ENCODE results near the gene KCNJ6.

KCNJ6 gene

GRCh38 chr21:37562920-37563640 is 353.2 kb downstream of the KCNJ6 start:
- no peak for DNase-seq

GRCh38 chr21:37561941-37562919 is 354.0 kb downstream of the KCNJ6 start:
- no peak for DNase-seq

DNA sequence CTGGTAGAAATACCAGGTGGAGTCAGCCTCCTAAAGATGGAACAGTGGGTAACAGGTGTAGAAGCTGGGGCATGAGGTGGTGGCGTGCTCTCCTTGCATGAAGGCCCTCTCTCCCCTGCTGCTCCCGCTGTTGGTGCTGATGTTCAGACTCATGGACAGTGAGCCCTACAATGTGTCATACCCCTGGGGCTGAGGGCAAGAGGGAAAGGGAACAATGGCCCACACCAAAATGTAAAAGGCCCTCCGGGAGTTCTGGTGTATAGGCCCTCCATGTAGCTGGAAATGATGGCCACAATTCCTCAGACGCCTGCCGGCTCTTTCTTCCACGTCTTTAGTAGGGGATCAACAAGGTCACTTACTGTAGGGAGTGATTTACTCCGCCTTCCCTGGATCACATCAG is 354.8 kb downstream of the KCNJ6 start:
- no peak for DNase-seq

GRCh38 chr21:37560385-37560784 is 355.9 kb downstream of the KCNJ6 start:
- no peak for DNase-seq

DNA sequence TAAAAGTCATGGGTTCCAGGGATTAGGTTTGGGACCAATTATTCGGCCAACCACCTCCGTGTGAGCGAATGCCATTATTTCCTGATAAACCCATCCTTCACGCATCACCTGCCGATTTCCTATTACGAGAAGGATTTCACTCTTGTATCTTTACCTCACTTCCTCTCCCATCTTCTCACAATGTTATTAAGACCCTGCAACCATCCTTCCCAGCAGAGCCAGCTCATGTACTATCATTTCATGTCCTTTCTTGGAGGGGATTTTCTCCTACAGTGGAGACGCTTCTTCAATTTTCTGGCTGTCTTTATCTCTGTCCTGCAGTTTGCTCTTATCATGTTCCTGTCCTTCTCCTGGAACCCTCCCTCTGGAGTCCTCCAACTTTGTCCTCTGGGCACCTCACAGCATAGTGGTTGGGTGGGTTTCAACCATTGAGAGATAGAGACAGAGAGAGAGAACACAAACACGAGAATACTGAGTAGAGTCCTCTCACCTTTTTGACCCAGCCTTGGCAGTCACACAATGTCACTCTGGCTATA is 357.5 kb downstream of the KCNJ6 start:
- no peak for DNase-seq

All from stimulated activated naive CD4-positive, alpha-beta T cell (primary cell).